GM18511 (cell line): ENCODE results near the gene IL19.

Experiments
- ATAC-seq: cut with Tn5 transposase; IDR thresholded peaks from one replicate; pipeline ENCODE4 v1.9.1; 2021; ENCODE audit warnings: mild to moderate bottlenecking, moderate library complexity; ENCODE audit not compliant: unreplicated experiment

Gene IL19

GRCh38 chr1:206828765-206829164, 58.2 kb downstream of the IL19 start:
- no peak for ATAC-seq

GRCh38 chr1:206829282-206829681, 58.7 kb downstream of the IL19 start:
- ATAC-seq: no peak

GRCh38 chr1:206829875-206830274, 59.3 kb downstream of the IL19 start:
- no peak for ATAC-seq

GRCh38 chr1:206831650-206832049, 61.1 kb downstream of the IL19 start:
- no peak for ATAC-seq

- ATAC-seq: no peak
Measured at GRCh38 chr1:206832352-206832880, 61.8 kb downstream of the IL19 start.

- ATAC-seq: no peak
Measured at GRCh38 chr1:206833106-206833680, 62.6 kb downstream of the IL19 start.

GRCh38 chr1:206833801-206834200, 63.2 kb downstream of the IL19 start:
- no peak for ATAC-seq

- ATAC-seq: no peak
Measured at GRCh38 chr1:206834217-206834616, 63.6 kb downstream of the IL19 start.

GRCh38 chr1:206834711-206835110, 64.1 kb downstream of the IL19 start:
- no peak for ATAC-seq

- ATAC-seq: no peak
Measured at GRCh38 chr1:206835186-206835585, 64.6 kb downstream of the IL19 start.

GRCh38 chr1:206836111-206836510, 65.5 kb downstream of the IL19 start:
- no peak for ATAC-seq

GRCh38 chr1:206839006-206839560, 68.5 kb downstream of the IL19 start:
- ATAC-seq: no peak

- no peak for ATAC-seq
Measured at GRCh38 chr1:206839857-206840256, 69.3 kb downstream of the IL19 start.

GRCh38 chr1:206841609-206842323, 71.2 kb downstream of the IL19 start:
- ATAC-seq: no peak

- ATAC-seq: no peak
Measured at GRCh38 chr1:206842854-206843253, 72.3 kb downstream of the IL19 start.

GRCh38 chr1:206843626-206844025, 73.1 kb downstream of the IL19 start:
- ATAC-seq: no peak

GRCh38 chr1:206846487-206846886, 75.9 kb downstream of the IL19 start:
- ATAC-seq: no peak

- ATAC-seq: no peak
Measured at GRCh38 chr1:206847337-206847834, 76.8 kb downstream of the IL19 start.

GRCh38 chr1:206847946-206848345, 77.4 kb downstream of the IL19 start:
- ATAC-seq: no peak

- ATAC-seq: no peak
Measured at GRCh38 chr1:206850401-206850800, 79.8 kb downstream of the IL19 start.

- ATAC-seq: no peak
Measured at GRCh38 chr1:206851341-206852010, 80.9 kb downstream of the IL19 start.
